HG03432 (cell line): ENCODE measurements around the gene WDFY3.
"Not testable (repeated sequence)": the region's sequence is repeated elsewhere in the genome, so short reads cannot be mapped to it uniquely, and the experiment has no call there.

ENCODE experiments used
- ATAC-seq: cut with Tn5 transposase; IDR thresholded peaks from one replicate; pipeline ENCODE4 v1.9.1; 2021; ENCODE audit warnings: mild to moderate bottlenecking, moderate library complexity; ENCODE audit not compliant: unreplicated experiment

WDFY3 gene

GRCh38 chr4:84857296-84857695 lies 109.2 kb downstream of the WDFY3 start:
- no peak for ATAC-seq

- no peak for ATAC-seq
These were observed 109.9 kb downstream of the WDFY3 start for GRCh38 chr4:84856468-84857049.

- ATAC-seq = no peak
These were observed 110.7 kb downstream of the WDFY3 start for GRCh38 chr4:84855774-84856173.

- ATAC-seq = no peak
These were observed 114.4 kb downstream of the WDFY3 start for GRCh38 chr4:84852081-84852480.

GRCh38 chr4:84849051-84849640 lies 117.3 kb downstream of the WDFY3 start:
- no peak for ATAC-seq

GRCh38 chr4:84848432-84848831 lies 118.1 kb downstream of the WDFY3 start:
- ATAC-seq = no peak

- ATAC-seq = no peak
These were observed 118.5 kb downstream of the WDFY3 start for GRCh38 chr4:84847978-84848377.

- no peak for ATAC-seq
These were observed 119.5 kb downstream of the WDFY3 start for GRCh38 chr4:84846985-84847384.

- ATAC-seq = no peak
These were observed 125.1 kb downstream of the WDFY3 start for GRCh38 chr4:84841435-84841834.

GRCh38 chr4:84837751-84838150 lies 128.7 kb downstream of the WDFY3 start:
- no peak for ATAC-seq

- ATAC-seq = not testable (repeated sequence)
These were observed 136.9 kb downstream of the WDFY3 start for GRCh38 chr4:84829633-84830032.

- no peak for ATAC-seq
These were observed 139.8 kb downstream of the WDFY3 start for GRCh38 chr4:84826681-84827080.

- no peak for ATAC-seq
These were observed 140.7 kb downstream of the WDFY3 start for GRCh38 chr4:84825701-84826341.

GRCh38 chr4:84821064-84821463 lies 145.4 kb downstream of the WDFY3 start:
- ATAC-seq = no peak

GRCh38 chr4:84814094-84814750 lies 152.3 kb downstream of the WDFY3 start:
- peak; percentile 56 for ATAC-seq

GRCh38 chr4:84809946-84810345 lies 156.5 kb downstream of the WDFY3 start:
- ATAC-seq = no peak

- no peak for ATAC-seq
These were observed 158.2 kb downstream of the WDFY3 start for GRCh38 chr4:84808332-84808731.

GRCh38 chr4:84806541-84806940 lies 159.9 kb downstream of the WDFY3 start:
- not testable (repeated sequence) for ATAC-seq

- no peak for ATAC-seq
These were observed 162.4 kb downstream of the WDFY3 start for GRCh38 chr4:84804136-84804535.

- ATAC-seq = no peak
These were observed 162.8 kb downstream of the WDFY3 start for GRCh38 chr4:84803720-84804119.

GRCh38 chr4:84803116-84803515 lies 163.4 kb downstream of the WDFY3 start:
- no peak for ATAC-seq

GRCh38 chr4:84800256-84800655 lies 166.2 kb downstream of the WDFY3 start:
- no peak for ATAC-seq
